ENCODE measurements around the gene DSC2.

Gene DSC2

GRCh38 chr18:31097666-31098065 lies 4.6 kb downstream of the DSC2 start:
- no peak for DNase-seq

- no peak for DNase-seq
Observed at GRCh38 chr18:31093880-31094279, 8.3 kb downstream of the DSC2 start.

- no peak for DNase-seq
Observed at GRCh38 chr18:31093294-31093693, 8.9 kb downstream of the DSC2 start.

GRCh38 chr18:31091350-31091749 lies 10.9 kb downstream of the DSC2 start:
- DNase-seq: no peak

- no peak for DNase-seq
Observed at GRCh38 chr18:31088532-31088931, 13.7 kb downstream of the DSC2 start.

- DNase-seq: no peak
Observed at GRCh38 chr18:31079973-31080372, 22.2 kb downstream of the DSC2 start.

- DNase-seq: no peak
Observed at GRCh38 chr18:31077878-31078277, 24.3 kb downstream of the DSC2 start.

- DNase-seq: no peak
Observed at GRCh38 chr18:31072175-31072574, 30.0 kb downstream of the DSC2 start.

GRCh38 chr18:31070206-31070605 lies 32.0 kb downstream of the DSC2 start:
- no peak for DNase-seq

GRCh38 chr18:31066266-31066665 lies 36.0 kb downstream of the DSC2 start:
- no peak for DNase-seq

GRCh38 chr18:31065036-31065773 lies 37.0 kb downstream of the DSC2 start:
- DNase-seq: no peak

GRCh38 chr18:31064130-31064529 lies 38.1 kb downstream of the DSC2 start:
- DNase-seq: no peak

GRCh38 chr18:31061945-31062344 lies 40.3 kb downstream of the DSC2 start:
- no peak for DNase-seq

GRCh38 chr18:31058897-31059296 lies 43.3 kb downstream of the DSC2 start:
- no peak for DNase-seq

- DNase-seq: no peak
Observed at GRCh38 chr18:31057917-31058316, 44.3 kb downstream of the DSC2 start.

- no peak for DNase-seq
Observed at GRCh38 chr18:31057051-31057450, 45.2 kb downstream of the DSC2 start.

- no peak for DNase-seq
Observed at GRCh38 chr18:31056296-31056695, 45.9 kb downstream of the DSC2 start.

- DNase-seq: no peak
Observed at GRCh38 chr18:31050635-31051034, 51.6 kb downstream of the DSC2 start.

- no peak for DNase-seq
Observed at GRCh38 chr18:31049189-31049588, 53.0 kb downstream of the DSC2 start.

- no peak for DNase-seq
Observed at GRCh38 chr18:31048216-31048615, 54.0 kb downstream of the DSC2 start.

GRCh38 chr18:31046916-31047315 lies 55.3 kb downstream of the DSC2 start:
- no peak for DNase-seq

GRCh38 chr18:31045599-31045998 lies 56.6 kb downstream of the DSC2 start:
- no peak for DNase-seq

- no peak for DNase-seq
Observed at GRCh38 chr18:31044926-31045325, 57.3 kb downstream of the DSC2 start.

GRCh38 chr18:31043709-31044108 lies 58.5 kb downstream of the DSC2 start:
- no peak for DNase-seq
